HUES48 (cell line): ENCODE data around the gene AATF.
A peak's percentile ranks its signal among the peaks of the same experiment; 100 is the strongest.

Experiments
- H3K27ac ChIP-seq: one replicate; pipeline ENCODE4 v1.7.0; 2013; ENCODE audit warnings: low read depth, low read length, inconsistent platforms
- H3K27me3 ChIP-seq: 2 replicates; pipeline ENCODE4 v1.6.1; 2013; ENCODE audit warnings: mild to moderate bottlenecking, low read length; ENCODE audit not compliant: control insufficient read depth, insufficient read depth
- H3K36me3 ChIP-seq: 2 replicates; pipeline ENCODE4 v1.6.1; 2013; ENCODE audit warnings: low read length; ENCODE audit not compliant: control insufficient read depth, insufficient read depth
- H3K4me1 ChIP-seq: 2 replicates; pipeline ENCODE4 v1.6.1; 2013; ENCODE audit warnings: mild to moderate bottlenecking, low read length; ENCODE audit not compliant: control insufficient read depth, insufficient read depth
- H3K4me3 ChIP-seq: 2 replicates; pipeline ENCODE4 v1.5.1; 2013; ENCODE audit warnings: mild to moderate bottlenecking, low read depth, low read length
- H3K9ac ChIP-seq: 2 replicates; pipeline ENCODE4 v1.6.1; 2013; ENCODE audit warnings: mild to moderate bottlenecking, low read depth, low read length, moderate library complexity
- H3K9me3 ChIP-seq: 2 replicates; pipeline ENCODE4 v1.6.1; 2013; ENCODE audit warnings: low read length; ENCODE audit not compliant: control insufficient read depth, insufficient read depth

Gene AATF

DNA sequence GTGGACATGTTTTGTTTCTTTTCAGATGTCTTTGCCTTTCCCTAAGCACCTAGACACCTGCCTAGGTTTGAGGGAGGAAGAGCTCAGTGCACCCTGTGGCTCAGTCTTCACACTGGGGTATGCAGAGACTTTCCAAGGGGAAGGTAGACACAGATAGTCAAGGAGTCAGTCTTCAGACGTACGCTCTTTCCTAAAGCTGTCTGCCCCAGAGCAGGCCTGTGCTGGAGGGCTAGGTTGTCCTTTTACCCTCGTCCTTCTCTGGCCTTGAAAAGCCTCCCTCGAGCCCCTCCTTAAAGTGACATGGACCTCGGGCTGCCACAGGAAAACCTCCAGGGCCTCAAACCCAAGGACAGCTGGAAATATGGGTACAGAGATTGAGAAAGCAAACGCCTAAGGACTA is 103.7 kb downstream of the AATF start:
- no peak overlapping the region for H3K4me3 ChIP-seq
- no peak overlapping the region for H3K9ac ChIP-seq
- H3K27me3 ChIP-seq, result no peaks in the 10 kb centered on the region
- no peak overlapping the region for H3K27ac ChIP-seq
- no peaks in the 10 kb centered on the region for H3K9me3 ChIP-seq
- H3K36me3 ChIP-seq, result peaks cover 25% of the 10 kb centered on the region
- peaks cover 4% of the 10 kb centered on the region for H3K4me1 ChIP-seq

DNA sequence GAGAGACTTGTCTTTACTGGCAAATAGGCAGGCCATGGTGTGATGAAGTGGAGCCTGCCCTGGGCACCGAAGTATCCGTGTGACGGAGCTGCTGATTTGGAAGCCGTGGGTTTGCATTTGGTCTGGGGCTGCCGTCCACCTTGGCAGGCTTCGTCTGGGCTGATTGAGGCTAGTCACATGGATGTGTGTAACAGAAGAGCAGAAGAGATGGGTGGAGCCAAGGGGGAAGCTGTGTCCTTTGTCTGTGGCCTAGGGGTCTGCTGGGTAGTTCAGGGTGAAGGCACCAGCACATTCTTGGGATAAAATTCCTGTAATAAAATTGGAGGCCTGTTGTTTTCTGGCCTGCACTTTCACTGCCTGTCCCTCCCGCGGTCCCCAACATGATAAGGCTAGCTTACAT is 106.1 kb downstream of the AATF start:
- no peak overlapping the region for H3K27ac ChIP-seq
- no peak overlapping the region for H3K9ac ChIP-seq
- no peaks in the 10 kb centered on the region for H3K27me3 ChIP-seq
- 0 out of 2 replicates have a peak, but pooled peaks cover 3% of the 10 kb centered on the region for H3K4me1 ChIP-seq
- no peaks in the 10 kb centered on the region for H3K9me3 ChIP-seq
- no peak overlapping the region for H3K4me3 ChIP-seq
- peaks cover 20% of the 10 kb centered on the region for H3K36me3 ChIP-seq

GRCh38 chr17:37056622-37057021 is 107.9 kb downstream of the AATF start:
- Histone ChIP-seq H3K4me1 (peaks cover 6% of the 10 kb centered on the region; the same call in 1 of the 2 replicates), H3K27ac (no peak overlapping the region), H3K27me3 (no peaks in the 10 kb centered on the region), H3K36me3 (peaks cover 20% of the 10 kb centered on the region), H3K9ac (no peak overlapping the region), H3K4me3 (no peak overlapping the region), H3K9me3 (no peaks in the 10 kb centered on the region)

GRCh38 chr17:37059493-37059892 is 110.7 kb downstream of the AATF start:
- no peaks in the 10 kb centered on the region for H3K9me3 ChIP-seq
- H3K36me3 ChIP-seq, result peaks cover 16% of the 10 kb centered on the region
- no peak overlapping the region for H3K27ac ChIP-seq
- no peak overlapping the region for H3K4me3 ChIP-seq
- peaks cover 21% of the 10 kb centered on the region for H3K4me1 ChIP-seq
- no peaks in the 10 kb centered on the region for H3K27me3 ChIP-seq
- H3K9ac ChIP-seq, result no peak overlapping the region

- peaks cover 10% of the 10 kb centered on the region for H3K36me3 ChIP-seq
- H3K9ac ChIP-seq, result no peak overlapping the region
- H3K9me3 ChIP-seq, result no peaks in the 10 kb centered on the region
- no peaks in the 10 kb centered on the region for H3K27me3 ChIP-seq
- H3K27ac ChIP-seq, result no peak overlapping the region
- H3K4me1 ChIP-seq, result peaks cover 27% of the 10 kb centered on the region
- no peak overlapping the region for H3K4me3 ChIP-seq
These were observed 111.3 kb downstream of the AATF start for GRCh38 chr17:37060094-37060493.

DNA sequence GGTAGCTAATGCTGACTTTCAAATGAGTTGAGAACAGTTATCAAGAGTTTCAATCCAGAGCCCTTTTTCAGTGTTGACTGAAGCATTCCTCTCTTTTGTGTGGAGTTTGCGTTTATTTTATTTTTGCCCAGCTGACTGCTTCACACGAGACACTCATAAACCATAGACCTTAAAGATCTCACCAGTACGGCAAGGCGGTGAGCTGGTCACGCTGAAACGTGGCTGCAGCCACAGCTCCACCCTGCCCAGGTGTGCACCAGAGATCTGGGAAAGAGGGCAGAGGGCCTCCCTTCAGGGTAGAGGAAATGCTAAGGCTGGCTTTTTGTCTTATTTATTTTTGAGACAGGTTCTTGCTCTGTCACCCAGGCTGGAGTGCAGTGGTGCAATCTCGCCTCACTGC is 112.2 kb downstream of the AATF start:
- Histone ChIP-seq H3K36me3 (peaks cover 10% of the 10 kb centered on the region), H3K9me3 (no peaks in the 10 kb centered on the region), H3K4me1 (peaks cover 35% of the 10 kb centered on the region), H3K9ac (no peak overlapping the region), H3K27me3 (no peaks in the 10 kb centered on the region), H3K4me3 (no peak overlapping the region), H3K27ac (no peak overlapping the region)

- no peaks in the 10 kb centered on the region for H3K9me3 ChIP-seq
- peaks cover 45% of the 10 kb centered on the region for H3K4me1 ChIP-seq
- H3K9ac ChIP-seq, result no peak overlapping the region
- H3K27me3 ChIP-seq, result no peaks in the 10 kb centered on the region
- no peak overlapping the region for H3K27ac ChIP-seq
- H3K4me3 ChIP-seq, result no peak overlapping the region
- peaks cover under 1% of the 10 kb centered on the region for H3K36me3 ChIP-seq
These were observed 113.3 kb downstream of the AATF start for GRCh38 chr17:37062021-37062420.

GRCh38 chr17:37064206-37064605 is 115.5 kb downstream of the AATF start:
- H3K4me1 ChIP-seq, result peaks cover 59% of the 10 kb centered on the region
- H3K4me3 ChIP-seq, result no peak overlapping the region
- no peaks in the 10 kb centered on the region for H3K36me3 ChIP-seq
- no peak overlapping the region for H3K27ac ChIP-seq
- H3K9ac ChIP-seq, result no peak overlapping the region
- no peaks in the 10 kb centered on the region for H3K27me3 ChIP-seq
- H3K9me3 ChIP-seq, result no peaks in the 10 kb centered on the region

DNA sequence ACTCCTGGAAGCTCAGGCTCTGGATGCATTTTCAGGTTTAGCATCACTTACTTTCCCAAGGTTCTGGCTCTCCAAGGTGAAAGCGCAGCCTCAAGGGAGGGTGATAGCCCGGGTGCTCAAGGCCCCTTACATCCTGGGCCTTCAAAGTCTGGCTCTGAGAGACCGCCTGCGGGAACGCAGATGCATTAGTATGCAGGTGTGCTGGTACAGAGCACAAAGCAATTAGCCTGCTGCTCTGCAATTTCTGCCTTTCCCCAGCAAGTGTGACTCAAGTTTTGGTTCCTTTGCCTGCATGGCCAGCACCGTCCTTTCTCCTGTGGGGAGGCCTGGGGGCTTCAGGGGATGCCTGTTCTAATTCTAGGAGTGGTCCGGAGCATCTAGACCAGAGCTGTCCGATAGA is 116.2 kb downstream of the AATF start:
- Histone ChIP-seq H3K9ac (no peak overlapping the region), H3K9me3 (no peaks in the 10 kb centered on the region), H3K4me1 (peaks cover 59% of the 10 kb centered on the region), H3K4me3 (no peak overlapping the region), H3K27me3 (no peaks in the 10 kb centered on the region), H3K36me3 (no peaks in the 10 kb centered on the region), H3K27ac (no peak overlapping the region)

DNA sequence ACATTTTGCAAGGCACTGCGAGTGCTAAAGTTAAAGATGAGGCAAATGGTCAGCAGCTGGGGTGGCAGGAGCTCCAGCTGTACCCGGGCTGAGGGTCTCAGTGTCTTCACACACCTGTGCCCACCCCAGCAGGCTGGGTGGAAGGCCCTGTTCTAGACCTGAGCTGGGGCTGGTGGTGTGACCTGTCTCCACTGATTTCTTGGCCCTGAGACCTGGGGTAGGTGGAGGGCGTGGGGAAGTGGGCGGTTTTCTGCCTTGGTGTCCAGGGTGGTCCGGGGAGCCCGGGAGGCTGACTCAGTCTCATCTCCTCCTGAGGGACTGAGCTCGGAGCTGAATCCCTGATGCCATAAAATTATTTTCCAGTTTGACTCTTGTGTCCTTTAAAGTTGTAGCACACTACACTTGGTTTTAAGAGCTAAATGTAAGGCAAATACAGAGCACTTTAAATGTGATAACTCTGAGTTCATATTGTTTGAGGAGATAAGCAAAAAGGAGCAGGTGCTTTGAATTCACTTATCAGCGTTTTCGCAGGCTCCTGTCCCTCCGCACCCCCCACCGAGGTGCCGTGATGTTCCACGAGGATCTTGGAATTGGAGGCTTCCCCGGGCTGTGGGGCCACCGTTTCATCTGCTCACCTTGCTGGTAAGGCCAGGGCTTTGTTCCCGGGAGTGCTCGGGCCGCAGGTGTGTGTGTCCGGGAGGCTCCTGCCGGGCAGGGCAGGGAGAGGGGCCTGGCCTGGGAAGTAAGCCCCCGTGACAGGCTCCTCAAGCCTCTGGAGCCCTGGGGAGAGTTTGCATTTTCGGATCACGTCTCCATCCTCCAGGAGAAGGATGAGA is 117.0 kb downstream of the AATF start:
- Histone ChIP-seq H3K27me3 (no peaks in the 10 kb centered on the region), H3K27ac (peak overlapping the region; percentile 68), H3K9me3 (no peaks in the 10 kb centered on the region), H3K4me1 (peaks cover 53% of the 10 kb centered on the region), H3K36me3 (no peaks in the 10 kb centered on the region), H3K9ac (0 out of 2 replicates have a peak overlapping the region, but pooled peaks have one; percentile 19), H3K4me3 (no peak overlapping the region)

DNA sequence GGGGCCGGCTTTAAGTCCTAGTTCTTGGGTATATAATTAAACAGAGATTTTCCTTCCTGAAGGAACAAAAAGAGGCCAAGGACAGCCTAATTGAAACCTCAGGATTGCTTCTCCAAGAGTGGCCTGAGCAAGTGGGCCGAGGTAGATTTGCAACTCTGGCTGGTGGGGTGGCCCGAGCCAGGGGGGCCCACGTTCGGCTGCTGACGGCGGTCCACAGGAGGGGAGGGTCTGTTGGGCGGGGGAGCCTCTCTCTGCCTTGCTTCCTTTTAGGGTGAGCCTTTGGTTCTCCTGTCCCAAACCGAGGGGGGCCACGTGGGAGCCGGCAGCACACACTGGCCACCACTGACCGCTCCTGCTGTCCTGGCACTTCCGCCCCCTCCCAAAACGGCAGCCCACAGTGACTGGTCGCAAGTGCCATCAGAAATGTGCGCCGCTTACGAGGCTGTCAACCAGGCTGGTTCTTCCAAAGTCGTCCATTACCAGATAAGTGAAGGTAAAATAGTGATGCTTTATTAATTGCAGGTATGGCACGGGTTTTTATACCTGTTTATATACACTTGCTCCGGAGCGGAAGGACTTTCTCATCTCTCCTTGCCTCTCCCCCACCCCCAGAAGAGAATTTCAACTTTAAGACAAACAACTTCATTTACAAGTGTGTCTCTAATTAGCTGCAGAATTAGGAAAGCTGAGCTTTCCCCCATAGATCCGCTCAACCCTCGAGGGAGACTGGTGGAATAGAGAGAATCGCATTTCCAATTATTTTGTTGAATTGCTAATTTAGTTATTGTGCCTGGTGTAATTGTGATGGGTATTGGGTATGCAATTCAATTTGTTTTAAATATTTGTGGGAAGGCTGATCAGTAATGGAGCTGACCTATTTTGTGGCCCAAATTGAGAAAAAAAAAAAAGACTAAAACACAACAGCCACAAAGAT is 117.8 kb downstream of the AATF start:
- H3K4me3 ChIP-seq, result peak overlapping the region; percentile 30; the same call in 1 of the 2 replicates
- H3K27me3 ChIP-seq, result no peaks in the 10 kb centered on the region
- H3K4me1 ChIP-seq, result peaks cover 53% of the 10 kb centered on the region
- H3K9me3 ChIP-seq, result no peaks in the 10 kb centered on the region
- peak overlapping the region; percentile 19; the same call in 1 of the 2 replicates for H3K9ac ChIP-seq
- H3K27ac ChIP-seq, result peak overlapping the region; percentile 68
- H3K36me3 ChIP-seq, result no peaks in the 10 kb centered on the region
